ENCODE data around the gene FOXE1.

- no peak for TF ChIP-seq POLR2A (IDR thresholded peaks at IDR 0.05)
- no peak for TF ChIP-seq CTCF (IDR thresholded peaks at IDR 0.05)
Measured at GRCh38 chr9:97874624-97875023, 21.6 kb downstream of the FOXE1 start.

Data from body of pancreas (tissue), 4 donors.